Parietal lobe (tissue), 1 donor: Measurements from ENCODE around the gene CRYM. TPM values are rescaled to one million over a fixed set of nuclear protein-coding genes. Genes with fewer than 3 reads are reported as not detected.

Experiments used
- total RNA-seq: library from RNA; depleted of rRNA; stranded (reverse); fragments of >200 nt; gene quantifications from one replicate; pipeline ENCODE4 v1.2.3, GENCODE V29; 2014

The CRYM gene
- 84.8 TPM for total RNA-seq

DNA sequence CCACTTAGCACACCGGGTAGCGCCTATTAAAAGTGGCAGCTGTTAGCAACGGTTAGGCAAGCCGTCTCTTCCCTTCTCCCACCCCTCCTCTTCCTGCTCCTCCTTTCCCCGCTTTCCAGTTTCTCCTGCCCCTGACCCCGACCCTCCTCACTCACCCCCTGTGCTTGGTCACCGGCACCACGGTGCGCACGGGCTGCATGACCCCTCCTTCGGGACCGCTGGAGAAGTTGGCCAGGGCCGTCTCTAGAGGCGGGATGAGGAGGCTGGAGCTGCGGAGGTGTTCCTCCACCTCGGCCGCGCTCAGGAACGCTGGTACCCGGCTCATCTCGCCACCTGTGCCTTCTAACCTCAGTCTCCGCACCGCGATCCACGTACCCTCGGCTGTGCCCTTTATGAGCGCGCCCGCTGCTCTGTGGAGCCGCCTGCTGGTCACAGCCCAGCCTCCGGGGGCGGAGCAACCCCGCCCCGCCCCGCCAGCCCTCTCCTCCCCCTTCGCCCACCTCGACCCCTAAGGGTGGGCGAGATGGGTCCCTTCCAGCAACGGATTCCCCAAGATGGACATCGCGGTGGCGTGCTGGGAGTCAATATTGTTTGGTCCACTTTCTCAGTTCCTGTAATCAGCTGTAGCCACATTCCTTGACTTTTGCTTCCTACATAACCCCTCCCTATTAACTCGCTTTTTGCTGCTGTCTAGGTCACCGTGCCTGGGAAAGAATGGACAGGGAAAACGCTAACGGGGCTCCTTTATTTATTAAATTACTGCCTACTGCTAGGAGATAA lies at the start of gene CRYM:
CRYM (minus strand) TSS at position 364 of the 780 bp plus-strand sequence; CDS start at position 325, 39 bp downstream.

DNA sequence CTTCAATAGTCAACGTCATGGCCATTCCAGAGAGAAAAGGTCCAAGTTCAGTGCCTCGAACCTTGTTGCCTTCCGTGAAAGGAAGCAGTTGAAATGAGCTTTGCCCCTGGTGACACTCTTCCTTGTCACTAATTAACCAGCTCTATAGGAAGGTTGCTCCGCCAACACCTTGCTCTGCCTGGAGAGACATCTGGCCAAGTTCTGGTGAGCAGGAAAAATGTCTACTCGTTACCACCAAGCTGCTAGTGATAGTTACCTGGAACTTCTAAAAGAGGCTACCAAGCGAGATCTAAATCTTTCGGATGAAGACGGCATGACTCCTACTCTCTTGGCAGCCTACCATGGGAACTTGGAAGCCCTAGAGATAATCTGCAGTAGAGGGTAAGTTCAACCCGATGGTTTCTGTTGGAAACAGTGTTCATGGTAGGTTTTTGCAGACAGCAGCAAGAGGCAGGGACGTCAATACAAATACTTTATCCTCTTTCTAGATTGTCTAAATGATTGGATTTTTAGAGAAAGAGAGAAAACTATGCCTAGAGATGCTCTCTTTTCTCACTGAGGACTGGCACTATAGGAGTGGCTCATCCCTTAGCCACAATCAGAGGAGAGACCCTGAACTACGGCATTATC lies 44.5 kb downstream of the CRYM start, which contains the start of gene ANKS4B:
ANKS4B (plus strand) TSS at position 179 of the 630 bp plus-strand sequence; CDS start at position 218, 39 bp downstream.

DNA sequence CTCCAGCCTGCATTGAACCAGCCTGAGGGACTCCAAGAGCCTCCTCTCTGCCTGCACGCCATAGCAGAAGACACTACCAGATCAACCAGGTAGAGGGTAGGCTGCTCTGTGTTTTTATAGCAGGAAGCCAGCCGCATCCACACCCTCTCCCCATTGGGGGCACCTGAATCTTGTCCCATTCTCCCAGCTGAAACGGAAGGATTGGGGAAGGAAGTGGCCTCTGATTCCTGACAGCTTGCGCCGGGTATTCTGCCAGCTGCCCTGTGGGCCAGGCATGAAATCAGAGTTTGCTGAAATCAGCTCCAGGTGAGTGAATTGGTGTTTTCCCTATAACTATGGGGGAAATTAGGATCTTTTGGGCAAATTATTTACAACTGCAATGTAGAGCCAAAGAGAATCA lies 66.6 kb downstream of the CRYM start, which contains the start of gene ZP2:
ZP2 (minus strand) TSS at position 89 of the 400 bp plus-strand sequence; CDS start at position 62, 27 bp downstream.

Other genes with a start within 250 kb of the CRYM start
- gene DNAH3, start 127.4 kb downstream of the CRYM start, total RNA-seq: 0.63 TPM
- gene LDAF1, start 119.6 kb downstream of the CRYM start, total RNA-seq: 34.1 TPM
- not detected for gene ZP2, start 66.7 kb downstream of the CRYM start, total RNA-seq
- gene ANKS4B, start 44.6 kb downstream of the CRYM start, total RNA-seq: not detected